Psoas muscle (tissue), 8 donors: ENCODE data around the gene PPP4C. TPM values are rescaled to one million over a fixed set of nuclear protein-coding genes. Genes with fewer than 3 reads are reported as not detected.

Source experiments
- ATAC-seq, 4 donors: fragments of 200-7000 bp; cut with Tn5 transposase; one replicate each; pipeline ENCODE4 v1.9.1; 2020; ENCODE audit warnings: moderate library complexity in 3 of 4, mild to moderate bottlenecking in 2 of 4
- DNase-seq, 2 donors: peaks; one replicate each; pipeline ENCODE4 v3.0.0-alpha.2; 2020
- H3K27ac ChIP-seq: fragments of 200-600 bp; one replicate; pipeline ENCODE4 v1.8.0; 2022
- H3K27me3 ChIP-seq, 3 donors: fragments of 200-600 bp in 1 of 3; one replicate each; pipeline versions ENCODE4 v1.6.1 to v1.8.0; 2013 to 2022; ENCODE audit warnings: low read length in 2 of 3, mild to moderate bottlenecking in 2 of 3, moderate library complexity in 1 of 3; ENCODE audit not compliant: insufficient read depth in 3 of 3
- H3K36me3 ChIP-seq, 2 donors: fragments of 200-600 bp in 1 of 2; one replicate each; pipeline versions ENCODE4 v1.6.1 to v1.8.0; 2013 to 2022; ENCODE audit warnings: low read depth in 1 of 2, mild to moderate bottlenecking in 1 of 2, moderate library complexity in 1 of 2; ENCODE audit not compliant: insufficient read depth in 1 of 2
- H3K4me1 ChIP-seq: fragments of 200-600 bp; one replicate; pipeline ENCODE4 v1.8.0; 2022
- H3K4me3 ChIP-seq: fragments of 200-600 bp; one replicate; pipeline ENCODE4 v1.8.0; 2022; ENCODE audit warnings: mild to moderate bottlenecking
- H3K9me3 ChIP-seq: fragments of 200-600 bp; one replicate; pipeline ENCODE4 v1.8.0; 2022
- CTCF ChIP-seq: fragments of 200-600 bp; IDR thresholded peaks from one replicate; pipeline ENCODE4 v1.8.0; 2022; ENCODE audit warnings: antibody characterized with exemption
- WGBS, 3 donors: extraction: QIAGEN DNeasy Blood & Tissue Kit; methylation state at CpG; one replicate each; pipeline versions ENCODE4 v1.1.6 to v1.1.7; 2013; 5-methylcytosine and 5-hydroxymethylcytosine counted together
- intact Hi-C, 2 donors: fragments of 100-400 bp; cut with DNase I; formaldehyde crosslinking; loops; one replicate each; pipeline versions ENCODE4 v1.11.0 to v1.14.2; 2022
- polyA plus RNA-seq, 3 donors: library from polyadenylated mRNA; stranded (reverse); fragments of 200-250 nt; gene quantifications; one replicate each; pipeline ENCODE4 v1.2.3, GENCODE V29; 2013
- total RNA-seq, 4 donors: library from RNA; stranded (reverse); fragmentation: NEBNext Ultra II Directional in 2 of 4; extraction: Animal tissue kit (Norgen Biotek cat#: 25700) in 2 of 4; gene quantifications; one replicate each; pipeline versions ENCODE4 v1.2.1 to v1.2.4, GENCODE V29; 2021 to 2023
- donor health status: healthy with polysubstance abuse.
- donor health status: DM: no; HTN: no; CAD: no; lungs with moderate emphysema.
- donor health status: Bipolar disorder and iron deficiency.
- donor health status: healthy.
- donor health status: DM: yes; HTN: yes; CAD: no.
- donor health status: DM: no; HTN: no; CAD: no.
- donor health status: DM: no; HTN: no; CAD: no.
- donor health status: DM: yes; HTN: yes; CAD: no.

Gene PPP4C
- total and polyA plus RNA-seq, 7 donors: 38.1 to 172 (median 64.5) TPM

DNA sequence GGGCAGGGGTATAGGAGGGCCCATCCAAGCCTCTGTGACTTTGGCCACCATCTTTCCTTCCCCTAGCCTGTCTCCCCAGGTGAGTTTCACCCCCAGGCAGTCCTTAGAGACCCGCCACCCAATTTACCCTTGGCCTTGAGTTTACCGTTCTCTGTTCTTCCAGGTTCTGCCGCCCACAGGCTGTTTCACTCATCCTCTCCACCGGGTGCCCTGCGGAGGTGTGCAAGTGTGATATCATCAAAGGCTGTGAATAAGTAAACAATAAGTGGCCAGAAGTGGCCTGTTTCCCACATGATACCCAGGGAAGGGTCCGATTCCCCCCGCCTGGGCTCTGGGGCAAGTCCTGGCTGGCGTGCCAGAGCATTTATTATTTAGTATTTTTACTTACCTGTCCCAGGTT lies 29.6 kb upstream of the PPP4C start:
- ATAC-seq: no peak
- Histone ChIP-seq H3K36me3 (no peaks in the 10 kb centered on the region), H3K27ac (no peak overlapping the region), H3K4me1 (no peaks in the 10 kb centered on the region), H3K4me3 (no peak overlapping the region), H3K9me3 (no peaks in the 10 kb centered on the region), H3K27me3 (no peaks in the 10 kb centered on the region)
- no peak for TF ChIP-seq CTCF
- intact Hi-C loops: no loop called here
- 83 to 85% (median 84%) methylated on average over 7 to 8 of the region's 8 CpGs for WGBS, 3 donors
- DNase-seq: no peak

- no peak for TF ChIP-seq CTCF
- WGBS, 3 donors: 82 to 96% (median 88%) methylated on average over 1 of the region's 1 CpG
- no peaks in the 10 kb centered on the region for H3K4me1 ChIP-seq
- no peak overlapping the region for H3K27ac ChIP-seq
- H3K4me3 ChIP-seq: no peak overlapping the region
- DNase-seq (no peak), ATAC-seq (no peak)
- intact Hi-C loops: no loop called here
- H3K36me3 ChIP-seq: no peaks in the 10 kb centered on the region
- no peaks in the 10 kb centered on the region for H3K9me3 ChIP-seq
- no peaks in the 10 kb centered on the region for H3K27me3 ChIP-seq
Observed at GRCh38 chr16:30046588-30046987, 29.2 kb upstream of the PPP4C start.

DNA sequence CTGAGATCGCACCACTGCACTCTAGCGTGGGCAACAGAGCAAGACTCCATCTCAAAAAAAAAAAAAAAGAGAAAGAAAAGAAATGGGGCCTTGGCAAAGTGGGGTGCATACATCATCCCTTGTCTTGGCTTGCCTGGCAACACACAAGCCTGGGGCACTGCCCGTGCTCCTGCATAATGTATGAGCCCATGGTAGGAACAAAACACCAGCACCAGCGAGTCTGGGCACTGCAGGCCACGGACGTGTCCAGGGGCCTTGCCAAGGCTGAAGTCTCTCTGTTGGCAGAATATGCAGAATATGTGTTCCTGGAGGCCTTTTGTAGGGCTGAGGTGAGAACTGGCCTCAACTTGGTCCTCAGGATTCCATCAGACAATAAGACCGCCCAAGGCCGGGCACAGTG lies 25.9 kb upstream of the PPP4C start:
- peaks cover 7% of the 10 kb centered on the region for H3K4me1 ChIP-seq
- TF ChIP-seq CTCF: no peak
- no peak for ATAC-seq
- no peaks in the 10 kb centered on the region for H3K9me3 ChIP-seq
- H3K27me3 ChIP-seq: no peaks in the 10 kb centered on the region
- WGBS, 3 donors: 88 to 93% (median 89%) methylated on average over 8 of the region's 8 CpGs
- no peaks in the 10 kb centered on the region for H3K36me3 ChIP-seq
- H3K27ac ChIP-seq: no peak overlapping the region
- intact Hi-C loops: no loop called here
- no peak overlapping the region for H3K4me3 ChIP-seq
- DNase-seq: no peak

GRCh38 chr16:30051518-30051917 lies 24.3 kb upstream of the PPP4C start:
- no peak for ATAC-seq
- Histone ChIP-seq H3K27ac (no peak overlapping the region), H3K36me3 (no peaks in the 10 kb centered on the region), H3K9me3 (no peaks in the 10 kb centered on the region), H3K4me1 (peaks cover 7% of the 10 kb centered on the region), H3K4me3 (no peak overlapping the region), H3K27me3 (no peaks in the 10 kb centered on the region)
- 88 to 95% (median 93%) methylated on average over 3 of the region's 3 CpGs for WGBS, 3 donors
- intact Hi-C loops: no loop called here
- no peak for DNase-seq
- no peak for TF ChIP-seq CTCF

DNA sequence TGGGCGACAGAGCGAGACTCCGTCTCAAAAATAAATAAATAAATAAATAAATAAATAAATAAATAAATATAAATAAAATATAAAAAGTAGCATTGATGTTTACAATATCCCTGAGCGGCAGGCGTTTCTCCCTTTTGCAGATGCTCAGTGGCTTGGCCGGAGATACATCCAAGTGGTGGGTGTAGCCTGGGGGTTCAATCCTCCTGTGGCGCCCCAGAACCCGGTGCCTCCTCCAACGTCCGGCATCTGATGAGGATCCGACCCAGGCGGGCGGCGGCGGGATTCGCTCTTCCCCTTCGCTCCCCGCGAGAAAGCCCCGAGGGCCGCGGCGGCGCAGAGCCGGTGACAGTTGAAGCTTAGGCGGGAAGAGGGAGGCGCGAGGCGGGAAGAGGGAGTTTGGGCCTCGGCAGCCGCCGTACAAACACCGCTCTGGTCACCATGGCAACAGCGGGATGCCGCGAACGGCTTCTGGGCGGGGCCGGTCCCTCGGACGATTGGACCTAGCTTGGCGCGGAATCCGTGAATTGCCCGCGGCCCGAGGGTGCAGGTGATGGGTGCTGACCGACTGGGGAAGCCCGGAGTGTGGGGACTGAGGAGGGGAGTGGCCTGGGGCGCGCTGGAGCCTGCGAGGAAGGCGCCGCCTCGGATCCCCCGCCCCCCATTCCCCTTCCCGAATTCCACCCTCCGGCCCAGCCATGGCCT lies 23.0 kb upstream of the PPP4C start:
- peaks cover 7% of the 10 kb centered on the region for H3K4me1 ChIP-seq
- TF ChIP-seq CTCF: no peak
- H3K27ac ChIP-seq: no peak overlapping the region
- peak; percentile 94 to 97 for DNase-seq
- intact Hi-C loops: no loop called here
- ATAC-seq: peak; percentile 92 to 97 (median 94)
- H3K27me3 ChIP-seq: no peaks in the 10 kb centered on the region
- no peaks in the 10 kb centered on the region for H3K36me3 ChIP-seq
- H3K4me3 ChIP-seq: peak overlapping the region; percentile 84
- no peaks in the 10 kb centered on the region for H3K9me3 ChIP-seq
- 4 to 5% (median 4%) methylated on average over 45 to 58 of the region's 58 CpGs for WGBS, 3 donors
